ENCODE data around the gene SDC4. TPM values are rescaled to one million over a fixed set of nuclear protein-coding genes. Genes with fewer than 3 reads are reported as not detected.

SDC4 gene
- total RNA-seq, 4 donors from 2014 or later, result 41.2 to 72.5 (median 63.4) TPM

DNA sequence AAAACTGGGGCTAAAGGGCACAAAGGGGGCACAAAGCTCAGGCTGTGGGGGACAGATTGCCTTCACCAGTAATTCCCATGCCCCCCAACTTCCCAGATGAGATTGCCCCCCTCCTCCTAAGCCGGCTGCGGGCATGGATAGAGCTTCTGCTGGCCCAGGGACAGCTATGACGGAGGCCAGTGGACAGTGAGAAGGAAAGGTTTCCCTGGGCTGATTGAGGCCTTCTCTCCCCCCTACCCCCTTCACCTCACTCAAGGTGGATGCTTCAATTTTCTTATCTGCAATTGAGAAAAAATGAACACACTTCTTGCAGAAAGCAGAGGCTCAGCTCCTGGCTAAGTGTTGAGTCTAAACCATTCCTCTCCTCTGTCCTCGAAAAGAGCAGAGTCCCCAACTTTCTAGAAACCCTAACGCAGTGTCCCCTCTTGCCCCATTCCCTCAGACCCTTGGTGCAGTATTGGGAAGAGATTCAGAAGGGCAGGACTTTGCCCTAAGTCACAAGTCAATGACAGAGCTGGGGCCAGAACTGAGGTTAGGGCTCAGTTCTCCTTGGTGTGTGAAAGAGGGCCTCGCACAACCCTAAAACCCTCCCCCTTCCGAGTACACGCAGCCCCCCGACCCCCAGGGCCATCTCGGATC lies 808 bp downstream of the SDC4 start:
- no peaks in the 10 kb centered on the region for H3K9me3 ChIP-seq
- no peak for DNase-seq (ENCODE audit: low spot score in 2 of 2)
- TF ChIP-seq EP300 (IDR thresholded peaks at IDR 0.05) (no peak), POLR2A (IDR thresholded peaks at IDR 0.05) (no peak)
- TF ChIP-seq, protein P1, sequence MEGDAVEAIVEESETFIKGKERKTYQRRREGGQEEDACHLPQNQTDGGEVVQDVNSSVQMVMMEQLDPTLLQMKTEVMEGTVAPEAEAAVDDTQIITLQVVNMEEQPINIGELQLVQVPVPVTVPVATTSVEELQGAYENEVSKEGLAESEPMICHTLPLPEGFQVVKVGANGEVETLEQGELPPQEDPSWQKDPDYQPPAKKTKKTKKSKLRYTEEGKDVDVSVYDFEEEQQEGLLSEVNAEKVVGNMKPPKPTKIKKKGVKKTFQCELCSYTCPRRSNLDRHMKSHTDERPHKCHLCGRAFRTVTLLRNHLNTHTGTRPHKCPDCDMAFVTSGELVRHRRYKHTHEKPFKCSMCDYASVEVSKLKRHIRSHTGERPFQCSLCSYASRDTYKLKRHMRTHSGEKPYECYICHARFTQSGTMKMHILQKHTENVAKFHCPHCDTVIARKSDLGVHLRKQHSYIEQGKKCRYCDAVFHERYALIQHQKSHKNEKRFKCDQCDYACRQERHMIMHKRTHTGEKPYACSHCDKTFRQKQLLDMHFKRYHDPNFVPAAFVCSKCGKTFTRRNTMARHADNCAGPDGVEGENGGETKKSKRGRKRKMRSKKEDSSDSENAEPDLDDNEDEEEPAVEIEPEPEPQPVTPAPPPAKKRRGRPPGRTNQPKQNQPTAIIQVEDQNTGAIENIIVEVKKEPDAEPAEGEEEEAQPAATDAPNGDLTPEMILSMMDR (IDR thresholded peaks at IDR 0.05), result no peak
- H3K36me3 ChIP-seq, result no peaks in the 10 kb centered on the region
- peak overlapping the region; percentile 90 to 98 (median 94) for H3K27ac ChIP-seq
- H3K27me3 ChIP-seq, result no peaks in the 10 kb centered on the region
- H3K4me1 ChIP-seq, result peaks cover 0 to 61% (median 45%) of the 10 kb centered on the region in 4 donors
- peak overlapping the region; percentile 58 to 79 (median 70) for H3K4me3 ChIP-seq
- 19 to 32% methylated on average over 6 of the region's 10 CpGs for WGBS, 2 donors

DNA sequence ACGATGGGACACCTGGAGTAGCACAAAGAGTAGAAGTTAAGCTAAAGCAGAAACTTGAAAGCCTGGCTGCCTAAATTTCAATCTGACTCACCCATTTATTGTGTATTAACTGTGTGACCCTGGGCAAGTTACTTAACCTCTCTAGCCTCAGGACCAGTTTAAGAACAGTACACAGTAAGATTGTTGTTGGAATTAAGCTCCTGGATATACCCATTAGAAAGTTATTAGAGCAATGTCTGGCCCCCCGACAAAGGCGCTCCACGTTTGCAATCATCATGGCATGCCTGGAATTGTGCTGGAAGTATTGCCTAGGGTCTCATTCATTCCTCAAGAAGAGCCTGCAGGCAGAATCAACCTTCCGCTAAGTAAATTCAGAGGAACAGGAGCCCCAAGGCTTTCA lies 1.4 kb downstream of the SDC4 start:
- H3K9me3 ChIP-seq, result no peaks in the 10 kb centered on the region
- H3K36me3 ChIP-seq, result no peaks in the 10 kb centered on the region
- H3K27ac ChIP-seq, result peak overlapping the region; percentile 90 to 98 (median 94)
- peaks cover 0 to 67% (median 50%) of the 10 kb centered on the region in 4 donors for H3K4me1 ChIP-seq
- WGBS, 2 donors, result 38 to 40% methylated on average over 5 of the region's 5 CpGs
- H3K4me3 ChIP-seq, result peak overlapping the region; percentile 58 to 79 (median 70)
- H3K27me3 ChIP-seq, result no peaks in the 10 kb centered on the region
- DNase-seq (ENCODE audit: low spot score in 2 of 2), result no peak
- TF ChIP-seq POLR2A (IDR thresholded peaks at IDR 0.05) (no peak), EP300 (IDR thresholded peaks at IDR 0.05) (no peak)
- TF ChIP-seq, protein P1 (IDR thresholded peaks at IDR 0.05), result no peak

DNA sequence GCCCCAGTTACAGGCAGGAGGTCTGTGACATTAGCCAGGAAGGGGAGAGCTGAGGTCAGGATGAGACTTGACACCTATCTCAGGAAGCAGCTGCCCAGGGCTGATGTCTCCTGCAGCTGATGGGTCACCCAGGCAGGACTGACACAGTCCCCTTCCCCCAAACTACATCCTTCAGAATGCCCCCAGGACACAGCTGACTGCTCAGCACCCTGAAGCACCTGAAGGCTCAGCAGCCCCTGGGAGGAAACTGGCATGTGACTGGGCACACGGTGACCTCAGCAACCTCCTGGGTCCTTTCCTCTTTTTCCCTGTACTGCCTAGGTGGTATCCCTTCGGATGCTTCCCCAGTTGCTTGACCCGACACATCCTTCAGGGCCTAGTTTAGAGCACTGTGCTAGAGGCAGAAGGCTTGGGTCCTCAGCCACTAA lies 1.9 kb downstream of the SDC4 start:
- Histone ChIP-seq H3K27me3 (no peaks in the 10 kb centered on the region), H3K9me3 (no peaks in the 10 kb centered on the region), H3K4me1 (peaks cover 0 to 72% (median 55%) of the 10 kb centered on the region in 4 donors), H3K27ac (peak overlapping the region; percentile 90 to 98 (median 94)), H3K36me3 (no peaks in the 10 kb centered on the region), H3K4me3 (peak overlapping the region; percentile 58 to 79 (median 70))
- no peak for TF ChIP-seq POLR2A (IDR thresholded peaks at IDR 0.05)
- TF ChIP-seq EP300 (IDR thresholded peaks at IDR 0.05), result no peak
- TF ChIP-seq, protein P1 (IDR thresholded peaks at IDR 0.05), result no peak
- DNase-seq (ENCODE audit: low spot score in 2 of 2), result no peak
- whole genome bisulfite sequencing, 2 donors, result 55 to 64% methylated on average over 3 of the region's 3 CpGs

DNA sequence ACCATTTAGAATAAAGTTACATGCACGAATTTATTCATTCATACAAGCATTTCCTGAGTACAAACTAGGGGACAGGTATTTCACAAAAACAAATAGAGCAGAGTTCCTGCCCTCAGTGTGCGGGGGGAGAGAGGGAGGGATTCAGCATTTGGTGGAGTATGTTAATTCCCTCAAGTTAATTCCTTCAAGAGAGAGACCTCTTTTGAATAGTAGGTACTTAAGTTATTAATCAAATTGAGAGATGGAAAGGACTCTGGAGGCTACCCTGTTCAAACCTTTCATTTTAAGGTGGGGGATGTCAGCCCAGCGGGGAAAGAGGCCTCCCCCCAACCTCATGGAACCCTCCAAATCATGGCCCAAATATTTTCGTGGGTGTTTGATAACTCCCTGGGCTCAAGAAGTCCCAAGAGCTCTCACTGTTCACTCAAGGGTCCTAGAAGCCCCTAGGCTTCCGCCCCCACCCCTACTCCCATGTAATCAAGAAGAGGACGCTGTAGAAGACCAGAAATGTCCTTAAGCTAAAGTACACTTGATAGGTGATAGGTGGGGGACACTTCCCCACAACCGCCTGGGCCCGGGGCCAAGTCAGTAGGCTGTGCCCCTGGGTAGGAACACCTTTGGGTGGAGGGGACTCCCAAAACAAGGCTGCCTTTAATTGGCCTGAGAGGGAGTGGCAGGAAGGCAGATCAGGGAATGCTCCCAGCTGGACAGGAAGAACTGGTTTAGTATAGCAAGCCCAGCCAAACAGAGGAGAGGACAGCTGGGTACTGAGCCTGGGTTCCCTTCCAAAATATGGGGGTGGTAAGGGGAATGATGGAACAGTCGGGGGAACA lies 2.9 kb downstream of the SDC4 start:
- Histone ChIP-seq H3K27me3 (no peaks in the 10 kb centered on the region), H3K4me1 (peaks cover 0 to 82% (median 64%) of the 10 kb centered on the region in 4 donors), H3K36me3 (no peaks in the 10 kb centered on the region), H3K9me3 (no peaks in the 10 kb centered on the region), H3K4me3 (peak overlapping the region in 3 of 4 donors; percentile 58 to 79 (median 74)), H3K27ac (peak overlapping the region; percentile 90 to 98 (median 94))
- TF ChIP-seq, protein P1 (IDR thresholded peaks at IDR 0.05), result no peak
- TF ChIP-seq EP300 (IDR thresholded peaks at IDR 0.05) (no peak), POLR2A (IDR thresholded peaks at IDR 0.05) (no peak)
- DNase-seq (ENCODE audit: low spot score in 2 of 2), result no peak
- 68 to 77% methylated on average over 9 of the region's 9 CpGs for whole genome bisulfite sequencing, 2 donors
